A549 treated with AZD2906 at 1 μM for 4 hours (cell line): ENCODE results near the gene C11orf52. TPM values are rescaled to one million over a fixed set of nuclear protein-coding genes. Genes with fewer than 3 reads are reported as not detected.

Experiments used
- total RNA-seq: library from RNA; stranded (reverse); fragments of 200-300 nt; extraction: Qiagen RNA extraction; gene quantifications from 5 replicates; pipeline ENCODE4 v1.2.3, GENCODE V29; 2022

C11orf52 gene
- total RNA-seq = 0.12 to 0.31 TPM (median 0.21 TPM) in 4 of 5 replicates, not detected in the other

GRCh38 chr11:111918390-111919256 is at the start of gene C11orf52:
Gene C11orf52 (plus strand): TSS chr11:111918913. CDS start chr11:111918973, 60 bp downstream.

DNA sequence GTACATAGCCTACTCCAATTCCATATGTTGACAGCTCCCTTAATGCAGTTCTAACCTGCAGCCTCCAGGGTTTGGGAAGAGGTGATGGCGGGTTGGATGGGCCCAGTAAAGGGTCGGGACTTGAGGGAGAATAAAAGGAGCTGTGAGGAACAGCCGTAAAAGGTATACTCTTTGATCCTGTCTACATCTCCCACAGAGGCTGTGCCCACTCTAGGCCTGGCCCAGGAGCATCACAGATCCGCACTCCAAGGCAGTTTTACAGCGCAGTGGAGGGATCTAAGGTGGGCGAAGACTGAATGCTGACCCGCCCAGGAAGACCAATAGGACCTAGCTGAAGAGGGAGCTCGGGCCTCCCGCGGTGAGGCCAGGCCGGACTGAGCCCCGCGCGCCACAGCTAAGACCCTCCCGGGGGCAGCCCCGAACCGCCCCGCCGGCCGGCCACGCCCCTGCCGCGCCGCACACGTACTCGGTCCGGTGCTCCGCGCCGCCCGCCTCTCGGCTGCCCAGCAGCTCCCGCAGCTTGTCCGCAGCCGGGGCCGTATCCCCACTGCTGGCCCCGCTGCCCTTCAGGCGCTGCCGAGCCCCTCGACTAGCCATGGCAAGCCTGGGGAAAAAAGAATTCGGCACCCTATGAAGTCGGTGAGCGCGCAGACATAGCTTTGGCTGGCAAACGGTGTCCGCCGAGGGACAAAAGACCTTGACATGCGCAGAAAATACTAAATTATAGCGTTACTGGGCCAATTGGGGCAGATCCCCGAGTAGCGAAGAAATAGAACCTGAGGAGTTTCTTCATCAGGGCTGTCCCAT is 47.6 kb upstream of the C11orf52 start, which contains the start of gene ALG9:
Gene ALG9 (minus strand): TSS at position 696 of the 807 bp plus-strand sequence. CDS start 99 bp downstream, at position 597.

GRCh38 chr11:111878849-111879636 is 39.7 kb upstream of the C11orf52 start, which contains the start of the genes CFAP68 and FDXACB1:
Gene CFAP68 (plus strand): TSS chr11:111879541. CDS start chr11:111879561, 20 bp downstream.
Gene FDXACB1 (minus strand): TSS chr11:111879165. CDS start chr11:111879132, 33 bp downstream.

GRCh38 chr11:111911563-111912401 is 6.9 kb upstream of the C11orf52 start, which contains the start of gene CRYAB:
Gene CRYAB (minus strand): TSS chr11:111911770. CDS start chr11:111911724, 46 bp downstream.

GRCh38 chr11:111912535-111912934 is 6.2 kb upstream of the C11orf52 start, which contains the start of gene HSPB2:
Gene HSPB2 (plus strand): TSS chr11:111912734. CDS start chr11:111912830, 96 bp downstream.

Other genes starting within 250 kb of the C11orf52 start
- 15.2 to 22.7 TPM (median 18.9 TPM) in 5 replicates for gene PPP2R1B, start 152.5 kb upstream of the C11orf52 start, total RNA-seq
- gene ALG9, start 47.3 kb upstream of the C11orf52 start, total RNA-seq = 18.6 to 21.2 TPM (median 19.2 TPM) in 5 replicates
- 1.4 to 1.6 TPM (median 1.5 TPM) in 5 replicates for gene FDXACB1, start 39.7 kb upstream of the C11orf52 start, total RNA-seq
- 30.2 to 35.4 TPM (median 31.7 TPM) in 5 replicates for gene CFAP68, start 39.4 kb upstream of the C11orf52 start, total RNA-seq
- 12.8 to 27.1 TPM (median 15.4 TPM) in 5 replicates for gene CRYAB, start 7.1 kb upstream of the C11orf52 start, total RNA-seq
- gene HSPB2, start 6.2 kb upstream of the C11orf52 start, total RNA-seq = not detected in 5 replicates
- gene DIXDC1, start 18.4 kb downstream of the C11orf52 start, total RNA-seq = 5.6 to 9.5 TPM (median 8.2 TPM) in 5 replicates
- gene DLAT, start 106.5 kb downstream of the C11orf52 start, total RNA-seq = 23.6 to 34.4 TPM (median 28.1 TPM) in 5 replicates
- gene PIH1D2, start 155.1 kb downstream of the C11orf52 start, total RNA-seq = 0.61 to 1.3 TPM (median 0.86 TPM) in 5 replicates
- gene NKAPD1, start 155.4 kb downstream of the C11orf52 start, total RNA-seq = 12.3 to 21.3 TPM (median 14.9 TPM) in 5 replicates
- 61.4 to 72.8 TPM (median 68.1 TPM) in 5 replicates for gene TIMM8B, start 167.8 kb downstream of the C11orf52 start, total RNA-seq
- 63.4 to 89.6 TPM (median 68.7 TPM) in 5 replicates for gene SDHD, start 168.0 kb downstream of the C11orf52 start, total RNA-seq
- 86.2 to 98.7 TPM (median 87.2 TPM) in 5 replicates for gene IL18, start 245.2 kb downstream of the C11orf52 start, total RNA-seq
- not detected in 5 replicates for gene TEX12, start 248.5 kb downstream of the C11orf52 start, total RNA-seq